Inflammatory macrophage treated with lipopolysaccharide for 4 hours (primary cell): ENCODE results near the gene UBE2QL1.

Source experiments
- DNase-seq: peaks from one replicate; pipeline ENCODE4 v3.0.0-alpha.2; 2020

UBE2QL1 gene

DNA sequence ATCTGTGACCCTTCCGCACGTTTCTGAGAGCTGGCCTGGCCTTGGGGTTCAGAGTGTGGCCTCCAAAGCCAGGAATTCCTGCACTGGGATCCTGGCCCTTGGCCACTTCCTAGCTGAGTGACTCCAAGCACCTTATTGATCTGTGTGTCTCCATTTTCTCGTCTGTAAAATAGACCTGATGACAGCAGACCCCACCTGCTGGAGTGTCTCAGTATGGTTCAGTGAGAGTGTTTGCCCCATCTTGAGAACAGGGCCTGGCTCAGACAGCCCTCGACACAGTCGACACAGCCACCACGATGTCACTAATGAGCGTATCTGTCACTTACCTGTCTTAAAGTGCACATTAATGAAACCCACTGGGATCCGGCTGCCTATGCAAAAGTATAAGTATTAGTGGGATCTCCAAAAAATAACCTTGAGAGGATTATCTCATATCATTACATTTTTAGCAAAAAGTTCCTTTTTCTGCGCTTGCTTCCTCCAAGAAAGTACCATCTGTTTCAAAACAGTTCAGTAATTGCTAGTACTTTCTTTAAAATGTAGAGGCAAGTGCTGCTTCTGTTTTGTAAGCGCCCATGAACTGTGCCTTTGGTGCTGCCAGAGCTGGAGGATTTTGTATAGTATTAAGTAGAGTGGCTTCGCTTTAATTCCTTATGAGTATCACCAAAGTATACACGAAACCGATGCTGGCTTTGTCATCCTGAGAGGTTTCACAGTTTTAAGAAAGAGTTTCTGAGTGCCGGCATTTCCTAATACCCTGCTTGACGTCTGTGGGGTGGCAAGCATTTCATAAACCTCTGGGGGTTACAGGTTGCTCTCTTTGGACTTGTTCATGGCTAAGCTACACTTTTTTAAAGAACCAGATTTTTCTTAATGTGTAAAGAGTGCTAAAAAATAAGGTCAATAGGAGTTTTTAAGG is 31.7 kb downstream of the UBE2QL1 start:
- no peak for DNase-seq

DNA sequence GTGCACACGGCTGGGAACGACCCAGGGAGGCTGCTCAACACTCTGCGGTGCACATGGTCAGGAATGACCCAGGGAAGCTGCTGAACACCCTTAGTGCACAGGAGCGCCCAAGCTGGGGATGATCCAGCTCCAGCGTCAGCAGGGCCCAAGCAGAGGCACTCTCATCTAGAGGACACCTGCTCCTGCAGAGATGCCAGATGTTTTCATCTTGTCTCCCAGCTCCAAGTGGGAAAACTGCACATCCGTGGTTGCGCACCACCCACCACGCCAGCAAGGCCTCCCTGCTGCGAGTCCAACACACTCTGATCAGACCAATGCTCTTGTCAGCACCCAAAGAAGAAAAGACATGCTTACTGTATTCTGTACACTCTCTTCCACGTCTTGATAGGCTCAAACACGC is 34.1 kb downstream of the UBE2QL1 start:
- no peak for DNase-seq

DNA sequence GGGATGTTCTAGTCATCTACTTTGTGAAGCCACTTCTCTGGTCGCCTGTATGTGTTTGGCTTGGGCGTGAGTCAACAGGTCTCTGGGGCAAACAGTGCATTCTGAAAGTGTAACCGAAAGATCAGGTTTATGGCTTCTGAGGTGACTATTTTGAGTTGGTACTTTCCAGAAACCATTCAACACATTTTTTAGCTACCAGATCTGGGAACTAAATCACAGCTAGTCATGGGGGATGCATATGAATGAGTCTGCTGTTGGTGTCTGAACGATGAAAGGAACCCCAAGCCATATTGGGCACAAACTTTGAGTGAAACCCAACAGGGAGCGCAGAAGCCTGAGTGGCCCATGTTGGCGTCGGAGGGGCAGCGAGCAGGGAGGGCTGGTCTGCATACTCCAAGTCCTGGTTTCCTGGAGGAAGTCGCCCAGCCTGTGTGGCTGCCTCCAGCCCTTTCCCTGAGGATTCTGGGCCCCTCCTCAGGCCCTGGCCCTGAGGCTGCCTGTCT is 35.3 kb downstream of the UBE2QL1 start:
- no peak for DNase-seq

DNA sequence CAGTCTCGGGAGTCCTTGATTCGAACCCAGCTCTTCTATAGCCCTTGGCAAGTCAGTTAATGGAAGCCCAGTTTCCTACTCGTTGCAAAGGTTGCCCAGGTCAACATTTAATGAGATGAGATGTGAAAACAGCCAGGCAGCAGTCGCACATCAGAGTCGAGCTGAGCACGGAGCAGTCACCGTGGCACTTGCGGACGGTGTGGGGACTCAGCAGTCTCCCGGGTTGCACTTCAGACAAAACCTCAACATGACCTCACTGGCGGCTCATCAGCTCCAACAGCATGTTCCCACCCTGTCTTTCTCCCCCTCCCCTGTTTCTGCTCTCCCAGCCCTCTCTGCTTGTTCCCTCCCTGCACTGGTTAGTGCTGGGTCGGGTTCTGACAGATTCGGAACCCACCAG is 35.8 kb downstream of the UBE2QL1 start:
- no peak for DNase-seq

DNA sequence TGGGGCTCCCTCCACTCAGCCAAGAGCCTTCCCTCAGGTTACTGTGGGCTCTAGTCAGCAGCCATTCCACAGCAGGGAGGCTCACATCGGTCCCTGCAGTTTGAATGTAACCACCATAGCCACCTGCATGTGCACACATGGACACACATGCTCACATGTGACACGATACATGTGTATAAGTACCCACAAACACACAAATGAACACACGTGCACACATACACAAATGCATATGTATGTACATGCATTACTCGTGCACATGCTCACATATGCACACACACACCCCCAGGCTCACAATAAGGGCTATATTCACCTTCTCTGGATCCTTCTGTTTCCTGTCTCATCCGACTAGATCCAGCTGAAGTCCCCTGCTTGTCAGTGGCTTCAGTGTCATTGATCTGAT is 36.2 kb downstream of the UBE2QL1 start:
- DNase-seq: no peak

DNA sequence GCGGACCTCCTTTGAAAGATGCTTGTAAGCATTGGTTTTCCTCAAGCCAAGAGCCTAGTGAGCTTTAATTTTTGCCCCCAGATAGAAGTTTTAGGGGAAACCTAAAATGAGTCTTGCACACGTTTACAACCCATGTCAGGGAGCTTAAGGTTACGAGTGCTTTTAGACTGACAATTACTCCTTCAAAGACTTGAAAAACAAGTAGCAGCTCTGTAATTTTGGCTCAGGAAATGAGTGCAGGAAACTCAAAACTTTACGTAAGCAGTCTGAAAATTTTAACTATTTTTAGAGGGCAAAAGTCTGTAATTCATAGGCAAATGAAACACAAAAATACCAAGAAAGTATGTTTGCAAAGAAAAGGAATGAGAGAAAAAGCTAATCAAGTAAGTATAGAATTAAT is 36.8 kb downstream of the UBE2QL1 start:
- no peak for DNase-seq

DNA sequence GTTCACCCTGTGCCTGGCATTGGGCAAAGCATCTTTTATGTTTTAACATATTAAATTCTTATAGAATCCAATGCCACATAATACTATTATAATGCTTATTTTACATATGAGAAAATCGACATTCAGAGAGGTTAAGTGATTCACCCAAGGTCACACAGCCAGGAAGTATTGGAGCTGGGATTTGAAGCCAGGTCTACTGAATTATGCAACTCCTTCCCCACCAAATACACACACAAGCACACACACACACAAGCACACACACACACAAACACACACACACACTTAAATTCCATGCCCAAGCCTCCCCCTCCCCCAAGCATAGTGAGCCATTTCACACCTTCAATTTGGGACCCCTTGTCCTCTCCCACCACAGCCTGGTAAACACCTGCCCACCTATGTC is 37.4 kb downstream of the UBE2QL1 start:
- no peak for DNase-seq

DNA sequence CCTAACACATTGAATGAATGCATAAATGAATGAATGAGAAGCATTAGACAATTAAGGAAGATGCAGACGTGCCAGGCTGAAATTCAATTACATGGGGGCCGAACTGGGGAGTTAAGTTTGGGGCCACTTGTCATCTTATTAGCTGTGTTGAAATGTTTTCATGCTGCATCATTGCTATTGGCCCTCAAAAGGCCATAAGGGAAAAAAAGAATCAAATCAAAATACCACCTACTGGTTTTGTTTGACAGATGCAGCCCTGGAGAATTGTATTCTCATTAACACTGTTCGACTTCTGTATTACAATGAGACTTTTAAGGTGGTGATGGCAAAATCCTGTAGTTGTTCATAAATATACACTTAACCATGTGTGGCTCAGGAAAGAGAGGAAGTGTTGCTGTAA is 38.4 kb downstream of the UBE2QL1 start:
- DNase-seq: no peak

DNA sequence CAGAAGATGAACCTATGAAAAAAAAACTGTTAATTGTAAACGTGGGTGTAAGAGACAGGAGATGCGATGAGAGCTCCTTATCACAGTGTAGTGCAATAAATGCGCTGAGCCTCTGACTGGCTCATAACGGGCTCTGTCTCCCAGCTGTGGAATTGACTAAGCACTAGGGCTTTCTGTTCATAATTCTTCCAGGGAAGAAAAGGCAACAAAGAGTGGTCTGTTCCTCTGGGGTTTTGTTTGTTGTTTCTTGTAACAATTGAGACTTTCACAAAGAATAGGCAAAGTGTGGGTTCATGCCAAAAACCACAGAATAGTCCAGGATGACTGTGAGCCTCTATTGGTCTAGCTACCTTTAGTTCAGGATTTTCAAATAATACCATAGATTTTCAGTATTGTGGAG is 39.4 kb downstream of the UBE2QL1 start:
- no peak for DNase-seq

DNA sequence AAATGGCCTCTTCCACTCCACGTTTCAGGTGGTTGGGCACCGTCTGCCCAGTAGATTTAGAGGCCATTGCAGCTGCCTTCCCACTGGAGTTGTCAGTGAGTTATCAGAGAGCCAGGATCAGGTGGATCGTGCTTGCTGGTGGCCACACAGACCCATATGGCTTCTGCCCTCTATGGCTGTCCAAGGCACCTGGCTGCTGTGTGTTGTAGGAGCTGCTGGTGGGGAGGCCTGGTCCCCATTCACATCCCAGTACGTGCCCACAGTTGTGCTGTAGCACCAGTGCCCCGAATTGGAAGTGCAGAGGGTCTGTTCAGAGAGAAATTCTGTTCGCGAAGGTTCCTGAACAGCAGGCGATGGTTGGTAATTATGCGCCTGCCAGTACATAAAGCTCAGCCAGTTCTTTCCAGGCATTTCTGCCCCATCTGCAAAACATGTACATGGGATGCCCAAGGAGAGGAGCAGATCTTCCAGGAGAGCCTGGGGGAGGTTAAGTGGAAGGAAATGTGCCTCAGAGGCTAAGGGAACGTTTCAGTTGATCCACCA is 41.1 kb downstream of the UBE2QL1 start:
- no peak for DNase-seq

DNA sequence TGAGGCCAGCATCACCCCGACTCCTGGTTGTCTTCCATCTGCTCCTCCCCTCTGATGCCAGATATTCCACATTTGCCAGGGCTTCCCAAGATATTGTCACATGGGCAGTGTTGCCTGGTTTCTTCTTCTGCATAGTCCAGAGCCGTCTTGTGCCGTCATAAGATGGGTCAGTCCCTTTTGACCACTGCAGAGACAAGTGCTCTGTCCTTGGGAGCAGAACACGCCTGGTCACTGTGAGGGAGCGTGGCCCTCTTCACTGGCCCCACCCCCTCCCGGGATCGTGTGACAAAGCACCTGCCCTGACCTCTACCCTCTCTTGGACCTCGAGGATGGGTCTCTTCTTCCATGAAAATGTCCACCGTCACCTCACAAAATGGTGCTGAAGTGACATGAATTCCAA is 41.6 kb downstream of the UBE2QL1 start:
- DNase-seq: no peak

DNA sequence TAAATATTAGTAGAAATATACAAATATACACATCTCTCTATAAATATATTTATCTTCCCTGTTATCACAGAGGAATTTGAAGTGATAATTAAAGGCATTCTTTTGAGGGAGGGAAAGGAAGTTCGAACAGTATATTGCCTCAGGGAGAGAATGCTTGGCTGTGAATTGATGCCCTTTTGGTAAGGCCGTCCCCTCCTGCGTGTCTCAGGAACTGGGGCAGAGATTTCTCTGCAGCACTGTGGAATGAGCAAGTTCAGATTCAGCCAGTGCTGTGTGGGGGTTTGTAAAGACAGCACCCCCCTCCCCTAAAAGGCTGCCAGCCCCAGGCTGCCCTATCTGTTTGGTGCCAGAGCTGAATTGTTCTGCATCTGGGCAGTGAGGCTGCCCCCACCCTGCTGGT is 42.0 kb downstream of the UBE2QL1 start:
- no peak for DNase-seq

DNA sequence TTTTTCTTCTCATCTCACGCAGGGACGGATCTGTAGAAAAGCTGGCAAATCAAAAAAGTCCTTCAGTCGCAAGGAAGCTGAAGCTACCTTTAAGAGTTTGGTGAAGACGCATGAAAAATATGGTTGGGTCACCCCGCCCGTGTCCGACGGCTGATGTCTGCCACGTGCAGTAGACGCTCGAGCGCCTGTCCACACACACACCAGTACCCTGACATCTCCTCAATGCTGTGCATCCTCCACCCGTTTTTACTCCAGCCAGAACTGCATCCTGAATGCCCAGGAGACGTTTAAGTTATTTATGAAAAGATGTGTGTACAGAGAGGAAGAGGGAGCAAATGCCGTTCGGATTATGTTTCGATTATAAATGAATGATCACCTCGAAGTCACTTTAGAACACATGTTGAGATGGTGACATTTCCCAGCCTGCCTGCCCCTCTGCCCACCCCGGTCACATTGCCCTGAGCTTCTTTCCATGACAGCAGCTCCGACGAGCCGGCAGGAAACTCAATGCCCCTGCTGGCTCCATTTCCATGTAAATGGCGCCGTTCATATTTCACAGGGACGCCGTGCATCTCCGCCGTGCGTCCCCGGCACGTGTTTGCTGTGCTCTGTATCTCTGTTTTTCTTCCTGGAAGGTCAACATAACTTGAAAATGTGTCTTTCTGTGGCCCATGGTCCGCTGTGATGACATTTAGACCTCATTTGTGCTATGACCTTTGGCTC is 42.7 kb downstream of the UBE2QL1 start:
- no peak for DNase-seq

DNA sequence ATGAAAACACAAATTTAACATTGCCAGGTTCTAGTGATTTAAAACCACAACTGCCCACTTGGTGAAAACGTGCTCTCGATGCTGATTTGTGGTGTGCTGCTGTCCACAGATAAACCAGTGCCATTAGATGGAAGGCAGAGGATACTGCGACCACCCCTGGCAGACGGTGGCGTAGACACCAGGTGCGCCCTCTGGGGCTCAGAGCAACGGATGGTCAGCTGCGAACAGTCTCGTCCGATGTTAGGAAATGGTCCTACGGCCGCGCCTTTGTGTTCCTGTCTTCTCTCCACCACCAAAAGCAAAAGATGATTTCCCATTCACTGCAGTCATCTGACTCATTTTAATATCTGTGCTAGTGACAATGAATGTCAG is 43.2 kb downstream of the UBE2QL1 start:
- DNase-seq: no peak

DNA sequence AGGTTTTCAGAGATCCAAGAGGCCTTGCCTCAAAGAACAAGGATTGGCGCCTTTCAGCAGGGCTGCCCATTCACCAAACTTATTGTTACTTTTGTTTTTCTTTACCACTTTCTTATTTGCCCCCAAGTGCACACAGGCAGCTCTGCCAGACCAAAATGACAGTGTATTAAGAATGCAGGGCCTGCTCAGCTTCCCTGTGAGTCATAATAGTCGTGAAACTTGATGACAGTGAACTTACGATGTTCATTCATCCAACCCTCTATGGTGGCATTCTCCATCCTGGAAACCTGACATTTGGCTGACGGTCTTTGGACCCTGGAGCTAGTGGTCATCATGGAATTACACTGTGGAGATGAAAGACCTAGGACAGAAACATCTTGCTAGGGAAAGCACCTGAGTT is 44.3 kb downstream of the UBE2QL1 start:
- DNase-seq: no peak

DNA sequence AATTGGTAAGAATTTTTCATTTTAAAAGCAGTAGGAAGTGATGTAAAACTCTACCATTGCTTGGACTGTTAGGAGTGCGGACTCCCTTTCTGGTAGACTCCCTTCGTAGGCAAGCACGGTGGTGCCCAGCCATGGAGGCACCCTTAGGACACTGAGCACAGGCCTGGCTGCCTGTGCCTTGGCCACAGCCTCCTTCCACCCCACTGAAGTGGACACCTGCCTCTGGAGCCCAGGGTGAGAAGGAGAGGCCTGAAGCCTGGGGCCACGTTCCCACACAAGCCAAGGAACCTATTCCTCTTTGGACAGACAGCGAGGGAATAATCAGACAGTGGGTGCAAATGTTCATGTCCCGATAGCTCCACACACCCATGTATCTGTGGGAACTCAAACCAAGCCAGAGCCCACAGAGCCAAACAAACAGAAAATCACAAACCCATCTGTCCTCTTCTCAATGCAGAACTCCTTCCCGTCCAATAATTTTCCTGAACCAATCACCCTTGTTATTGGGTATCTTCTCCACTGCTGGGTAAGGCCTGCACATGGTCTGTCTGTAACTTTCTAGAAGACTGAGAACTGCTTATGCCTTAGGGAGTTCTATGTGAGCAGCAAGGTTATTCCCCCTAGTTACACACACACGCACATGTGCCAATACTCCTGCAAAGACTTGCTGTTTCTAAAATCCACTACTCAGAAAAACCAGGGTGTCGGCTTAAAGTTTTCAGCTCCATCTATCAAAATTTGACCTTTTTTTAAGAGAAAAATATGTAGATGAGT is 45.2 kb downstream of the UBE2QL1 start:
- no peak for DNase-seq

DNA sequence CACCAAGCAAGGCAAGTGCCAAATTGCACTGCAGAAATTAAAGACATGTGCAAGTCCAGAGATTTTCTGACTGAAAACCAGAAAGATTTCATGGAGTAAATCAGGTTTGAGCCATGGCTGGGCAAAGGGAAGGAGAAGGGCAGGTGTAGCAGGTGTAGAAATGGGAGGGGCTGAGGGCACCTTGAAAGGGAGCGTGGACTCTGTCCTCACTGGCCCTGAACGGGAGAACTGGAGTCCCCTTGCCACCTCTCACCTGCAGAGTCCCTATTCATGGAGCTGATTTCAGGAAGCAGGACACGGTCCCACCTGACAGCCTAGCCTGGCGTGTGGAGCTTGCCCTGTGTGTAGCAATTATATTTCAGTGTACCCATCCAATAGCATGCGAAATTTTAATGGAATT is 46.3 kb downstream of the UBE2QL1 start:
- no peak for DNase-seq

DNA sequence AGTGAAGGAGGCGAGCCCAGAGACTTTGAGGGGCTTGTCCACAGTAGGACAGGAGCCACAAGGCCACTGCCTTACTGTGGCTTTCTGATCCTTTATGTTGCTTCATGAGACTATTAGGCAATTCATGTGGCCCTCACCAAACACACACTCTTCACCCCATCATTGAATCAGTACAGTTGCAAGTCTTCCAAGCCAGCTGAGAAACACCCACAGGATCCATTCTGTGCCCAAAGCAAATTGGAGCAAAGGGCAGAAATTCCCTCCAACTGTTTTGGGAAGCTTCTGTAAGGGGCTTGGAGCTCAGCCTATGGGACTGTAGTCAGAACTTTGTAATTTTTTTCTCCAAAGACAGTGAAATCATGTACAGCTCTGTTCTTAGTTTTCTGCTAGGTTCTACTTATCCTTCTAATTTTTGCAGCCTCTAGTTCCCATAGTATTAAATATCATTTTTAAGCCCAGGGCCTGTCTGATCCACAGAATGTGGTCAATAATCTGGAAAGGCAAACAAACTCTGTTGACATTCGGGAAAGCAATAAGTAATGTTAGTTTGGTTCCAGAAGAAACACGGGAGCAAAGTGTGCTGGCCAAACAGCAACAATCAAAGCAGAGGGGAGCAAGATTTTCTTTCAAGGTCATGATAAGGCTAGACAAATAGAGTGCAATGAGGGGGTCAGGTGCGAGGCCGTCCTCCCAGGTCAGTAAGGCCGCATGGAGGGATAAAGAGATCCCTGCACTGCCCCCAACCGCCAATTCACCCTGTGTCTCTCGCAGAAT is 47.0 kb downstream of the UBE2QL1 start:
- no peak for DNase-seq

DNA sequence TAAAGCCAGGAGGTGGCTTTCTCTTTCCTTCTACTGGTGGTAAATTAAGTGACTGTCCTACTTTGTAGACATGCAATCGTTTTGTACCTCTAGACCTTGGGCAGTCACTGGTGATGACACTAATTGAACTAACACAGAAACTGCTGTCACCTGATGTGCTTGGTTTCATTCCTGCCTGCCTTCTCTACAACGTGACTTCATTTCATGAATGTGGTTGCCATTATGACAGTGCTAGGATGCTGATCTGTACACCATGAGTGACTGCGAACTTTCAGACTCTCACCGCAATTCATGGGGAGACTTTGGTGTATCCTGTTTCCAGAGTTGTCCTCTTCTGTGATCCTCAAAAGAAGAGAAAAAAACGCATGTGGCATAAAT is 47.5 kb downstream of the UBE2QL1 start:
- no peak for DNase-seq

DNA sequence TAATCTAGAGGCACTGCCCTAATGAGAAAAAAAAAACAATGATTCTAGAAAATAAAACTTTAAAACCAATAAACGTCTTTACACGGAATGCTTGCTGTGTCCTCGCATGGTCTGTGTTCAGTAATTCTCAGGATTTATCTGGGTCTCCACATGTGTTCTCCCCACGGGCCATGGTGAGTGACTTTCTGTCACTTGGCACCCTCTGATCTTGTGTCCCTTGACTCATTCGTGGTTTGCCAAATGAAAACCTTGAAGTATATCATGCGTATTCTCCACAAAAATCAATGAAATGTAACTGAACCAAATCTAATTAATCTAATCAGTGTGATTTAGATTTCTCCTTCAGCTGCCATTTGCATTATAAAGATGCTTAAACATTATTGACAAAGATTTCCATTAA is 48.0 kb downstream of the UBE2QL1 start:
- DNase-seq: no peak

DNA sequence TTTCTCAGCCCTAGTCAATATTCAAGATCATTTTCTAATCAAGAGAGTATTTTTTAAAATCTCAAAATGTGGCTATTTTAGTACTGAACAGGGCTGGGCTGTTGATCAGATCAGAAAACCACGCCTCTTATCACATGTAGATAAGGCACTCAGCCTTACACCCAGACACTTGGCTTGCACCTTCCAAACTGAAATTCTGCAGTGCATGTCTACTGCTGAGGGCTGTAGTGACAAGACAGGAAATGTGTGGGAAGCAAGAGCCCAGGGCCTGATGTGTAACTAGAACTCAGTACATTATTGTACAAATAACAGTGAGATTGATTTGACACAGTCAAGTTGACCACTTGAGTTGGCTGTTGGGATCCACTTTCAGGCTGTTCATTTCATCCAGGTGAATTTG is 48.6 kb downstream of the UBE2QL1 start:
- no peak for DNase-seq

DNA sequence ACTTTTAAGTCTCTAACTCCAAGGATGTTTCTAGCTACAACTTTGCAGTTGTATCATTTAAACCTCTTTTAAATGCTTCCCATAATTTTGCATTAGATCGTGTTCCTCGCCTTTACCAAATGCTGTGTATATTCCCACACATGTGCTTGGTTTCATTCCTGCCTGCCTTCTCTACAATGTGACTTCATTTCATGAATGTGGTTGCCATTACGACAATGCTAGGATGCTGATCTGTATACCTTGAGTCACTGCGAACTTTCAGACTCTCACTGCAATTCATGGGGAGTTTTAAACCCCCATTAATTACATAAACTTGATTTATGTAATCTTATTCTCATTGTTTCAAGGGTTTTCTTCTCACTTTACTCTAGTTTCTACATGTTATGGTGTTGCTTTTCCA is 50.3 kb downstream of the UBE2QL1 start:
- DNase-seq: no peak

DNA sequence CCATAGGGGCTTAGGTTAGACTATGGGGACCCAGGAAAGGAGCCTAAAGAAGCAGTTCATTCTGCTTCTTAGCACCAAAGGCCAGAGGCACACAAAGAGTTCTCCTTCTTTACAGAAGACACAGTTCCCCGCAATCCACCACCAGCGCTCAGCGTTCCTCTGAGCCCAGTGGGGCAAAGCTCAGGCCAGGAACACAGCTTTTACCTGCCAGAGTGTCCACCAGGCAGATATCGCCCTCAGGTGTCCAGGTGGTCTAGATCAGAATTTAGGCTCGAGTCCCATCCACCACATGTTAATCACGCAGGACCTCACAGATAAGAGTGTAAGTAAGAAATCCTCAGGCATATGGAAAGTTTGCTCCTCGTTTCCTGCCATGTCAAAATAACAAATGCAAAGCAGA is 53.0 kb downstream of the UBE2QL1 start:
- DNase-seq: no peak
